ENCODE data around the gene NOS1AP.

Gene NOS1AP

GRCh38 chr1:162136760-162137159 lies 67.3 kb downstream of the NOS1AP start:
- no peak for DNase-seq (ENCODE audit: low read depth in 2 of 2, low spot score in 1 of 2)

GRCh38 chr1:162137179-162137960 lies 67.9 kb downstream of the NOS1AP start:
- DNase-seq (ENCODE audit: low read depth in 2 of 2, low spot score in 1 of 2): no peak

- DNase-seq (ENCODE audit: low read depth in 2 of 2, low spot score in 1 of 2): no peak
These were observed 68.6 kb downstream of the NOS1AP start for GRCh38 chr1:162138112-162138511.

GRCh38 chr1:162138599-162139181 lies 69.2 kb downstream of the NOS1AP start:
- no peak for DNase-seq (ENCODE audit: low read depth in 2 of 2, low spot score in 1 of 2)

GRCh38 chr1:162139211-162139610 lies 69.7 kb downstream of the NOS1AP start:
- DNase-seq (ENCODE audit: low read depth in 2 of 2, low spot score in 1 of 2): no peak

- no peak for DNase-seq (ENCODE audit: low read depth in 2 of 2, low spot score in 1 of 2)
These were observed 72.0 kb downstream of the NOS1AP start for GRCh38 chr1:162141281-162142054.

GRCh38 chr1:162142968-162143367 lies 73.5 kb downstream of the NOS1AP start:
- no peak for DNase-seq (ENCODE audit: low read depth in 2 of 2, low spot score in 1 of 2)

- no peak for DNase-seq (ENCODE audit: low read depth in 2 of 2, low spot score in 1 of 2)
These were observed 74.8 kb downstream of the NOS1AP start for GRCh38 chr1:162144268-162144667.

GRCh38 chr1:162144853-162145252 lies 75.4 kb downstream of the NOS1AP start:
- DNase-seq (ENCODE audit: low read depth in 2 of 2, low spot score in 1 of 2): no peak

- DNase-seq (ENCODE audit: low read depth in 2 of 2, low spot score in 1 of 2): no peak
These were observed 75.9 kb downstream of the NOS1AP start for GRCh38 chr1:162145280-162145965.

GRCh38 chr1:162145966-162146696 lies 76.6 kb downstream of the NOS1AP start:
- no peak for DNase-seq (ENCODE audit: low read depth in 2 of 2, low spot score in 1 of 2)

- DNase-seq (ENCODE audit: low read depth in 2 of 2, low spot score in 1 of 2): no peak
These were observed 78.3 kb downstream of the NOS1AP start for GRCh38 chr1:162147760-162148159.

- no peak for DNase-seq (ENCODE audit: low read depth in 2 of 2, low spot score in 1 of 2)
These were observed 80.6 kb downstream of the NOS1AP start for GRCh38 chr1:162150112-162150511.

GRCh38 chr1:162151900-162152829 lies 82.7 kb downstream of the NOS1AP start:
- DNase-seq (ENCODE audit: low read depth in 2 of 2, low spot score in 1 of 2): no peak

- no peak for DNase-seq (ENCODE audit: low read depth in 2 of 2, low spot score in 1 of 2)
These were observed 83.9 kb downstream of the NOS1AP start for GRCh38 chr1:162153374-162153773.

- DNase-seq (ENCODE audit: low read depth in 2 of 2, low spot score in 1 of 2): no peak
These were observed 88.0 kb downstream of the NOS1AP start for GRCh38 chr1:162157469-162157868.

- no peak for DNase-seq (ENCODE audit: low read depth in 2 of 2, low spot score in 1 of 2)
These were observed 89.3 kb downstream of the NOS1AP start for GRCh38 chr1:162158624-162159271.

GRCh38 chr1:162159515-162159914 lies 90.0 kb downstream of the NOS1AP start:
- no peak for DNase-seq (ENCODE audit: low read depth in 2 of 2, low spot score in 1 of 2)

GRCh38 chr1:162161916-162162550 lies 92.5 kb downstream of the NOS1AP start:
- DNase-seq (ENCODE audit: low read depth in 2 of 2, low spot score in 1 of 2): no peak

Data from stimulated activated CD8-positive, alpha-beta memory T cell treated with anti-CD3 and anti-CD28 coated beads, Interleukin-4, amount 100 ng/mL, for 1 hour (primary cell).